Activated CD4-positive, CD25-positive, alpha-beta regulatory T cell treated with anti-CD3 and anti-CD28 coated beads, Interleukin-2, amount 50 U/mL, for 24 hours (primary cell): ENCODE measurements around the gene KCNJ11.
A peak's percentile ranks its signal among the peaks of the same experiment; 100 is the strongest.
"Not testable (repeated sequence)": the region's sequence is repeated elsewhere in the genome, so short reads cannot be mapped to it uniquely, and the experiment has no call there.

Experiments used
- ATAC-seq, 2 donors: fragments of 150-1000 bp; cut with Tn5 transposase; one replicate each; pipeline ENCODE4 v1.10.0; 2021; ENCODE audit warnings: mild to moderate bottlenecking in 1 of 2, moderate library complexity in 1 of 2

Gene KCNJ11

DNA sequence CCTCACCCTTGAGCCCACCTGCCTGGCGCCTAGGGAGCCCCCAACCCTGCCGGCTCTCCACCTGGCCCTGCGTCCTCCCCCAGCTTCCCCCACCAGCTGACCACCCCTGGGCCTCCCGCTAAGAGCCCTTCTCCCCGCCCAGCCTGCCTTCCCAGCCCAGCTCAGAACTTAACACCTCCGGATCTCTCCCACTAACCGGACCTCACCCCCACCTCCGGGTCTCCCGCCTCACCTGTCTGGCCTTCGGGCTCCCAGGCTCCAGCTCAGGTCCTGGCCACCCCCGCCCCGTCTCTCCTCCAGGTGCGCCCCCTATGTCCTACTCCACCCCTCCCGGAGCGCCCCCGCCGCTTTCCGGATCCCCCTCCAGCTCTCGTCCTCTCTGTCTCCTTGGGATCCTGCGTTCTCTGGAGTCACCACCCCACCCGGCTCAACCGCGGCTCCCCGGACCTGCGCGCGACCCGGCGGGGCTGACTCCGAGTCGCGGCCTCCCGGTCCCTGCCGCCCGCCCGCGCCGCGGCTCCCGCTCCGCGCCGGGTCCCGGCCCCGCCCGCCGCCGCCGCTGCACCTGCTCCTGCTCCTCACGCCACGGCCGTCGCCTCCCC lies at the start of gene KCNJ11:
Gene KCNJ11 (minus strand): TSS at position 51 of the 602 bp plus-strand sequence. CDS start 568 bp downstream, outside the sequence.
- peak; percentile 55 to 62 for ATAC-seq

DNA sequence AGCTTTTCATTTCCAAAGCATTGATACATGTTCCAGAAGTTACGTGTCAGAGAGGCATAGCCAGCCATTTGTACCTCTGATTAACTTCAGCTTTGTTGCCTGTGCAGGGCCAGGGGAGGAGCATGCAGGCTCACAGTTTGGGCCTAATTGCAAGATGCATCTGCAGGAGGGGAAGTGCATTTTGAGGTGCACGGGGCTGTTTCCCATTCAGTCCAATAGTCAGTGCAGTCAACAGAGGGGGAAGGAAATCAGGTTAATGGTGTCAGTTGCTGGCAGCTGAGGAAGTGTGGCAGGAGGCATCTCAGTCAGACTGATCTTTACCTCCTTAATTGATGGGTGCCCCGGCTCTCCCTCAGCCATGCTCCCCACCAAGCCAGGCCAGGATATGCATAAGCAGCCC lies 48.9 kb upstream of the KCNJ11 start:
- no peak for ATAC-seq

DNA sequence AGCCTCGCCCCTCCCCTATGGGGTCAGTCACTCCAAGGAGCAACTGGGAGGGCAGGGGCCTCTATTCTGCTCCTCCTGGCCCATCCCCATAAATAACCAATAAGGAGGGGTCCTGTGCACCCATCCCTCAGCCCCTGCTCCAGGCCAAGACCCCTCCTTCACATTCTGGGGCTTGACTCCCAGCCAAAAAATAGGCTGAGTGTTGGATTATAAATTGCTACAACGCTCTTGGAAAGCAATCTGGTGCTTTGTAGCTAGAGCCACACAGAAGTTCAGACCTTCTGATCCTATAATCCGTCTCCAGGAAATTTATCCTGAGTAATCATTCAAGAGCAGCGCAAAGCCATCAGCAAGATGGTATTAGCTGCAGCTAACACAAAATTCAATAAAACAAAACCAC lies 45.6 kb upstream of the KCNJ11 start:
- no peak for ATAC-seq

DNA sequence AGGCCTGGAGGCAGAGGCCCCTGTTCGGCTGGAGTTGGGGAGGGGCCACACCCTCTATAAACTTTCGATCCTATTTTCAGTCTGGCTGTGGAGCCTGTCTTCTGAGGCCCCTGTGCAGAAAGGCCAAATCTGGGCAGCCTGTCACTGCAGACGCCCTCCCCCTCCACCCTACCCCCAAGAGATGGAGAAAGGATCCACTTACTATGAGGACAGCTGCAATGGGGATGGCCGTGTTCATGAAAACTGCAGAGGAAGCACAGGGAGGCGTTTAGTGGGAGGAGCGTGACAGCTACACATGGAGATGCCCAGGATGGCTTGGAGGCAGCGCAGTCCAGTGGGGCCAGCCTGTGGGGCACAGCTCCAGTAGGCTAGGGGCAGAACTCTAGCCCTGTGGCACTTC lies 43.5 kb upstream of the KCNJ11 start:
- ATAC-seq = no peak

DNA sequence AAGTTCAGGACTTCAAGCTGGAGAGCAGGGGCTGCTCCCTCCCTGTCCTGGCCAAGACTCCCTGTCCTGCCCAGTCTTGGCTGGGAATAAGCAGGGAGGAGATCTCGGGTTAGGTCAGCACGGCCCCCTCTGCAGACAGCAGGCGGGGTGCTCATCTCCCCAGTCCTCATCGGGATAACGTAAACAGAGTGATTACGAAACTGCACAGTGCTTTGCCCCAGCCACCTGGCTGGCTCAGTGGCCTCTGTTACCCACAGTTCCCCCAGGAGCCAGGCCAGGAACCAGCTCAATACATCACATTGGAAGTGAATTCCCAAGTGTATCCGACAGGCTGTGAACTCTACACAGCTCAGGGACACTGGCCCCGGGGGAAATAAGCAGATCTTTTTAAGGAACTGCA lies 42.7 kb upstream of the KCNJ11 start:
- ATAC-seq = no peak

DNA sequence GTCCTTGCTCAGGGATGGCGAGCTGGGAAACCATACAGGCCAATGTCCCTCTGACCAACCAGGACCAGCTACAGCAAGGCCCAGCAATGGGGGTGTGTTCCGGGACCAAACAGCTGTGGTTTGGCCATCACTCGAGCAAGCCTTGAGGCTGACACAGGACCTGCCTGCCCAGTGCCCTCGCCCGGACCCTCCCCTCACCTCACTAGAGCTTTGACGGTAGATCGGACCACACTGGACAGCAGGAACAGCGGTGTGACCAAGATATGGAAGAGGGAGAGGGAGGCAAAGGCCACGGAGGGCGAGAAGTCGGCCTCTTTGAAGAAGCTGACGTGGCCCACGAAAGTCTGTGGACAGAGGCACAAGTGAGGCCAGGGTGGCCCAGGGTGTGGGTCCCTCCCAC lies 42.2 kb upstream of the KCNJ11 start:
- ATAC-seq = no peak

DNA sequence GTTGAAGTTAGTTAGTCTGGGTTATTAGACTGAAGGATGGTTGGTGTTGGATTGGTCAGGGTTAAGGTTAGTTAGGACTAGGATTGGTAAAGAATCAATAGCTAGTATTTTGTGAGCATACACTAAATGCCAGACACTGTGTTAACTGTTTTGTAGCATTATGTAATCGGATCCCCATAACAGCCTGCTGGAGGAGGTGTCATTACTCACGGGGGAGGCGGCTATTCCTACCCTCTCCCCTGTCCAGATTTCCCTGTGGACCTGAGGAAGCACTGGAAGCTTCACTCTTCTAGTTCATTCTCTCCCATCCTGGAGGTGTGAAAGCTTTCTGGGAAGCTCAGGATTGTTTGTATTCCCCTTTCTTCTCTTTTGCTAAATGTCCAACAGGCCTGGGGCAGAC lies 40.5 kb upstream of the KCNJ11 start:
- no peak for ATAC-seq

DNA sequence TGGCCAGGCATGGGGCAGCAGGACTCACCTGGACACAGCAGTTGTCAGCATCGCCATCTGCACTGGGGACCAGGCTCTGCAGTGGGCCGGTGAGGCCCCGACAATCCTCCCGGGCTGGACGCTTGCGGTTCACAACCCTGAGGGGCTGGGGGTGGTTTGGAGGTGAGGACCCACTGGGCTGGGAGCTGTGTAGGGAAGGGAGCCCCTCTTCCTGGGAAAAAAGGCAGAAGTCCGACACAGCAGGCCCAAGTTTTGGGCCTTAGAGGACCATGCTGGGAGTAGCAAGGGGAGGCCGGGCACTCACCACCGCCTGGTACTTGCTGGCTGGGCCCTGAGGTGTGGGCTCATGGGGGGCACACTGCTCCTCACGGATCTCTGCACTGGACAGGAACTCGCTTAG lies 39.8 kb upstream of the KCNJ11 start:
- no peak for ATAC-seq

DNA sequence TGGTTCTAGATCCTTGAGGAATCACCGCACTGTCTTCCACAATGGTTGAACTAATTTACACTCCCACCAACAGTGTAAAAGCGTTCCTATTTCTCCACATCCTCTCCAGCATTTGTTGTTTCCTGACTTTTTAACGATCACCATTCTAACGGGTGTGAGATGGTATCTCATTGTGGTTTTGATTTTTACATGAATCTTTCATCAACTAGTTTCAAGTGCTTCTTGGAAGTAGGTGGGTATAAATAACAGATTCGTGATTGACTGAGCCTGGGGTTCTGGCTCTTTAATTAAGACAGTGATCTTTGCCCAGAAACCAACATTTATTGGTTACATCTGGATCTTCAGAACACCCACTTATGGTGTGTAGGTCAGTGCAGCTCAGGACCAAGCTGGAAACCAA lies 37.8 kb upstream of the KCNJ11 start:
- not testable (repeated sequence) for ATAC-seq

DNA sequence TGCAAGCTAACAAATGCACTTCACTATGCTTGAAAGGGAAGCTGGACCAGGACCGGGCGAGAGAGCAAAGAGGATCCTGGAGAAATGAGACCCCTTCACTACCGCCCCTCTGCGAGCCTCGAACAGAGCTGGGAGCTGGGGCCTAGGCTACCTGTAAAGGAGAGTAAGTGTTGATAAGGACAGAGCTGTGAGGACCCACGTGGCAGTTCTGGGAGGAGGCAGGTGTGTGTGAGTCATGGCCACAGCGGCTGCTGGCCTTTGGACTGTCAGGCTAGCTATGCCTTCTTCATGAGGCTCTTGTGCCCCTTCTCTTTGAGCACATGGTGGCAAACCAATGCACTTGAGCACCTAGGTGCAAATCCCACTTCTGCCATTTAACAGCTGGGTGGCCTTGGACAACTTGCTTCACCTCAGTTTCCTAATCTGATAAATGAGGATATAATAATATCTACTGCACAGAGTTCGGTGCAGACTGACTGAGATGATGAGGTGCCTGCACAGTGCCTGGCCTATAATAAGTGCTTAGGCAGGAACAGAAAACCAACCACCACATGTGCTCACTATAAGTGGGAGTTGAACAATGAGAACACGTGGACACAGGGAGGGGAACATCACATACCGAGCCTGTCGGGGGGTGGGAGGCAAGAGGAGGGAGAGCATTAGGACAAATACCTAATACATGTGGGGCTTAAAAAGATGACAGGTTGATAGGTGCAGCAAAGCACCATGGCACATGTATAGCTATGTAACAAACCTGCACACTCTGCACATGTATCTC lies 35.3 kb upstream of the KCNJ11 start:
- ATAC-seq = no peak

DNA sequence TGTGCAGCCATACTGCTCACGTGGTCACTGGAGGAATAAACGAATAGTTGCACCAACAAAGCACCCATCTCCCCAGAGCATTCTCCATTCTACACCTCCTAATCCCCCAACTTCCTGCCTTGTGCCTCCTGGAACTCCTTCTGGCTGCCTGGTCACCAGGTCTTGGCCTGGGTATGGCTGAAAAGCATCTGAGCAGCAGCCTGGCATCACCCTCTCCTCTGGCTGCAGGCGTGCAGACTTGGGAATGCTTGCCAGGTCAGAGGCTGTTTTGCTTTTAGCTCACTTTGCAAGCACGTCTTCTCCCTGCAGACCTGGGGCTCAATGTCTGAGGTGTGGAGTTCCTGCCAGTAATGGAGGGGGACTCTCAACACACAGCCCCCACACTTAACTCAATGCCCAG lies 33.3 kb upstream of the KCNJ11 start:
- ATAC-seq = no peak

DNA sequence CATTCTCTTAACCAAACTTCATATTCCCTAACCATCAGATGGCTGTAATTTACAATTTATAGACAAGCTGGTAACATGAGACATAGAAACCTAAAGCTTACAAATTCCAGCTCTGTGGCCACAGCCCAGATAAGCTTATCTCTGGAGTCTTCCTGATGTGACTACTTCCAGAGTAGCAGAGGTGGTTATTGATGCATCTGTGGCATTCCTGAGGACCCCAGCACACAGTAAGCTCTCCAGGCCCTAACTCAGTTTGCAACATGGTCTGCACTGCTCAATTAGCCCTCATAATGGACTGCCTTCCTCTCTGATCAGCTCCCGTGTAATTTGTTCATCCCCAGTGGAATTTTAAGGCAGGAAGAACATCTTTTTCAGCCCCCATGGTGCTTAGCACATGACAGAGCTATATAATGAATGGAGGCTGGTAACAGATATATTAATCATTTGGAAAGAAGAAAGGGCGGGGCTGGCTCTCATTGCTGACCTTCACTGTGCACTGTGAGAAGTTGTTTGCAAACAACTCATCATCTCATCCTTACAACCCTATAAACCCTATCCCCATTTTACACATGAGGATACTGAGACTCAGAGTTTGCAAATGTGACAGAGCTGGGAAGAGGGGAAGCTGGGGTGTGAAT lies 30.1 kb upstream of the KCNJ11 start:
- ATAC-seq = no peak

DNA sequence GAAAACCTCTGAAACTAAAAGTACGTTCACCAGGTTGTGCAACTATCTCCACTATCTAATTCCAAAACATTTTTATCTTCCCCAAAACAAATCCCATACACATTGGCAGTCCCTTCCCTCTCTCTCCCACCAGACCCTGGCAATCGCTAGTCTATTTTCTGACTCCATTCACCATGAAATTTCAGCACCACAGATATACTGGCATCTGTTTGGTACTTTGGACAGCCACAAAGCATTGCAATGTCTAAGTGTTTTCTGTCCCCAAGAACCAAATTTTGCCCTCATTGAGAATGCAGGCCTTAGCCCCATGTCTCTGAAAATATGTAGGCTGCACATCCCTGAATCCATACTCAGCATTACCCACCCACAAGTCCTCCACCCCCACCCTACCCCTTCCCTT lies 28.0 kb upstream of the KCNJ11 start:
- no peak for ATAC-seq

DNA sequence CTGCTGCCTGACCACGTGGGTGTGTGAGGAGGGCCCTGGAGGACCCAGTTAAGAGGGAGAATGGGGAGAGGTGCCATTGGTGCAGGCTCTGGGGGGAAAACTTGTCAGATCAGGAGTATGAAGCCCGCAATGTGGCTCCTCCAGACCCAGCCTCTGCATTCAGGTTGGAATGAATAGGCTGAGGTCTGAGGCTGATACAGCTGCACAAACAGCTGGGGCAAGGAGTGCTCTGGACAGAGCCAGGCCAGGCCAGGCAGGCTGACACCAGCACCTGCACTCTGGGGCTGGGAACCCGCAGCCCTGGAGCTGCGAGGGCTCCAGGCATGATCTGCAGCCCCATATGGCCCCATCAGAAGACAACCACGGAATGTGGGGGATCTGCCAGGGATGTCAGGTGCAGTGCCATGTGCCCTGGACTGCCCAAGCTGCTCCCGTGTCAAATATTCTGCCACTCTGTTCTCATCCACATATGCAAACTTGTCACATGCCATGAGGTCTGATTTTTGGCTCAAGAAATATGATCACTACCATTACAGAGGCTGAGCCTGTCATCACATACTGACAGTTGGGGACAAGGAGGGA lies 27.2 kb upstream of the KCNJ11 start:
- ATAC-seq = no peak

DNA sequence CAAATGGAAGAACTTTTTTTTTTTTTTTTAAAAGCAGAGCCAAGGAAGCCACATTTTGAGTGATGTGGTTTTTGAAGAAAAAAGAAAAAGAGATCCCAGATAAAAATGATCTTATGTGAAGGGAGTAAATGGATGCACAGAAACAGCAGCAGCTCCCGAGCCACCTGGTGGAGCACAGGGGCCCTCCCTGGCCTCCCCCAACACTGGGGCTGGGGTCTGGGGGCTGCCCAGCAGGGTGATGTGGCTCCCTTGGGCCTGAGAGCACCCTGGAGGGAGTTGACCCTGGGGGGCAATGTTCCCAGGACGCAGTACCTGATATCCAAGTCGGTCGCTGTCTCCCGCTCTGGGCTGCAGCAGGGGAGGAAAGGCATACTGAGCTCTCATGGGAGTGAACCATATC lies 26.5 kb upstream of the KCNJ11 start:
- no peak for ATAC-seq

DNA sequence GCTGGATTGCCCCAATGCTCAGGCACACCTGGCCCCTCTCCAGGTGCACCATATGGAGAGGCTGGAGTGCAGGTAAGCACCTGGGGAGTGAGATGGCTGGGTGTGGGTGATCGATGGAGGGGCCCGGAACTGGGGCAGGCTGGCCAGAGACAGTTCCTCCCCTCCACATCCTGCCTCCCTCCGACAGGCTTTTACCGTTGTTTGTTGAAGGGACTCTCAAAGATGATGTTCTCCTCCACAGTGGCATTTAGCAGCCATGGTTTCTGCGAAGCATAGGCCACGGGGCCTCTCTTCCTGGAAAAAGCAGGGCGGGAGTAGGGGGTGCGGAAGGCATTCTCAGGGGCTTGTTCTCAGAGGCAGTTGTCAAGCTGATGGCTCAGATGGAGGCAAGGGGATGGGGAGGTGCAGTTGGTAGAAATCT lies 25.9 kb upstream of the KCNJ11 start:
- ATAC-seq = no peak

DNA sequence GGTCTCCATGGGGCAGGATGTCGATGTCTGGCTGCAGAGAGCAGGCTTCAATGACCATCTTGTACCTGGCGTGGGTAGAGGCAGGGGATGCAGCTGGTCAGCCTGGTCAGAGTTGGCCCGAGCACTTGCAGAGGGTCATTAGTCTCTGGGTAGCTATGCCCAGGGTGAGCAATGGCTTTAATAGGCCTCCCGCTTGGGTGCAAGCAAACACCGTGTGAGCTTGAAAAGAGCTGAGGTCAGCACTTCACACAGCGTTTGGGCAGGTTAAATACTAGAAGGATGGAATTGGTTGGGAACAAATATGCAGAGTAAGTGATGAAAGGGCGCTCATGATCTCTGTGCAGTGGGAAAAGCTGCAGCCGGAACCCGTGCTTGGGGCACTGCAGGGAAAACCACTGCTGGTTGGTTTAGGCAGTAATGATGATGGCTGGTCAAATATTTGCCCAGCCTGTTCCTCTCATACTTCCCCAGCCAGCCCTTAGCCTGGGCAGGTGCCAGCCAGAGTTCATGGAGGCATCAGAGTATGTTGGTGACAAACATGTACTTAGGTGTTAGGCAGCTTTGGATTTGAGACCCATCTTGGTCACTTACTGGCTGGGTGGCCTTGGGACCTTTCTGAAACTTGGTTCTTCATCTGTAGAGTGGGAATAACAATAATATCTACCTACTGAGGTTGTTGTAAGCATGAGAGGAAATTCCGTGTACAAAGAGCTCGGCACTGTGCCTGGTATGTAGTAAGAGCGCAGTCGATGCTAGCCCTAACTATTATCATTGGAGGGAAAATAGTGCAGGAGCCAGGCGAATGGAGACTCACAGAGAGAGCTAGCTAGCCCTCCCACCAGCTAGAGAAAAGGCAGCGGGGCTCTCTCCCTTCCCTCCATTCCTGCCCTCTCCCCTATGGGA lies 25.2 kb upstream of the KCNJ11 start:
- no peak for ATAC-seq

DNA sequence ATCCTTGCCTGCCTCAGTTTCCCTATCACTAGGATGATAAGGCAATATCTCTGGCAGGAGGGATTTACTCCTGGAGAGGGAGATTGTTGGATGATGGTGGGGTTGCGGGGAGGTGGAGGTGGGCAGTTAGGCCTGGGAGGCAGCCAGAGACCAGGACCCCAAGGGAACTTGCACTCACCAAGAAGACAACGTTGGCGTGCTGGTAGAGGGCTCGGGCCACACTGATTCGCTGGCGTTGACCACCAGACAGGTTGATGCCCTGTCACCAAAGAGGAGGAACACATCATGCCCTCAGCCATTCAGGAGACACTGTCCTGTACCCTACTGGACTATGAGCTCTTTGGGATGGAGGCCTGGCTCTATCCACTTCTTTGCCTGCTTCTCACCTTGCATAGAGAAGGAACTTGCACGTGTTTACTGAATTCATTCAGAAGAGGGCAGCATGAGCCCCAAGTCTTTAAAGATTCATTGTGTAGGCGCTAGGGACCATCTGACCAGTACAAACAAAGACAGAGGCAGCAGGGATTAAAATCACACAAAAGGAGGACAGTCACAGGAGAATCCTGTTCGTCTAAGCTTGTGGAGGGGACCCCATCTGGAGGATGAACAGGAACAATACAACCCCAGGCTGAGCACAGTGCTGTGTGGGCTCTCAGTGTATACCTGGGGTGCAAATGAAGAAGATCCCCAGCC lies 24.2 kb upstream of the KCNJ11 start:
- no peak for ATAC-seq

DNA sequence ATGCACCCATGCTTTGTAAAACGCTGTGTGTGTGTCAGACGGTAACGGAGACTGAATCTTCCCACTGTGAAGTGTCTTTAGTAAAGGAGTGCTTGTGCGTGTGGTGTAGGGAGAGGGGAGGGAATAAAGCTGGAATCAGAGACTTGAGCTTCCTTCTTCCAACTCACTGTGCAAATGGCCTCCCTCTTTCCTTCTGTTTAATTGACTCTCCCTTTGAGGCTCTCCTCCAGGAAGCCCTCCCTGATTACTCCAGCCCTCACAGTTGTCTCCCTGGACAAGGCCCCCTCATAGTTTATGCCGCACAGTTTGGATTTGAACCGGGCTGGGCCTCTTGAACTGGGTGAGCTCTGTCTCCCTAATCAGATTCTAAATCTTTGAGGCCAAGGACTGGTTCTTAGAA lies 23.0 kb upstream of the KCNJ11 start:
- ATAC-seq = no peak

DNA sequence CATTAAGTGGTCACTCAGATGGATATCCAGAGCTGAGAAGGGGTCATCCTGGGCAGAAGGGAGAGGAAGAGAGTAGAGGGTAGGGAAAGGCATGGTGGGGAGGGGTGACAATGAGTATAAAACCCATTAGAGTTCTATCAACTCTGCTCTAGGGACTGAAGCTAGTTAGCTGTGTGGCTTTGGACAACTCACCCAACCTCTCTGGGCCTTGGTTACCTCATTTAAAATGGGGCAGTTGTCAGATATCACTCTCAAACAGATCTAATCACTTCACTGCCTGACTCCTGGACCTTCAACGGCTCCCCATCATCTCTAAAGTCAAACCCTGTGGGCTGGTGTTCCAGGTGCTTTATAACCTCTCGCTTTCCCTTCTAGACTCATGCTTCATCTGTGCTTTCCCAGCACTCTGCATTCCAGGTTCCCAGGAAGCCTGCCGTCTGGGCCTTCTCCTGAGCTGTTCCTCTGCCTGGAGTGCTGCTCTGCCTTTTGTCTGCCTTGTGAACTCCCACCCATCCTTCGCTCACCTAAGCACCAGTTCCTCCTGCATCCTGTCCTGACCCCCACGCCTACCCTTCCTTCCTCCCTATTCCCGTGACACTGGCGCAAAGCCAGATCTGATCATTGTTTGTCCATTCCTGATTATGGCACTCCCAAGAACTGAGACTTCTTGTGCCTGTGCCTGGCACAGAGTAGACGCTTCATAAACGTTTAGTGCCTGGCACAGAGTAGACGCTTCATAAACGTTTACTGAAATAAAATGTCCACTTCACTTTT lies 22.3 kb upstream of the KCNJ11 start:
- no peak for ATAC-seq

DNA sequence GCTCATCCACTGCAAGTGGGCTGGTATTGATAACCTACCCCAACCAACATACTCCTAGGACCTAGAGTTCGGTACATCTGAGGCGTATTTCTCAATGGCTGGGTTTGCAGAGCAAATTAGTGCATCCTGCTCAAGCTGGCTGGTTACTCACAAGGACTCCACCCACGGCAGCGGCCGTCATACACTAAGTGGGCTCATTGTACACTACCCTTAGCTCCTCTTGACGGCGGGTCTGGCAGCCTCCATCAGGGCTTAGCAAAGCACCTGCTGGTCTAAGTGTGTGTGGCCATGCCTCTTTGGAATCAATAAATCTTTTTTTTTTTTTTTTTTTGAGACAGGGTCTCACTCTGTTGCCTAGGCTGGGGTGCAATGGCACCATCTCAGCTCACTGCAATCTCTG lies 20.2 kb upstream of the KCNJ11 start:
- no peak for ATAC-seq
